Neural cell (in vitro differentiated cells): ENCODE results near the gene ACO2. TPM values are rescaled to one million over a fixed set of nuclear protein-coding genes. Genes with fewer than 3 reads are reported as not detected.

ENCODE experiments used
- H2AFZ ChIP-seq: fragments of 200-600, 300-800 bp; sonication (generic), shearing (Covaris generic); 2 replicates; pipeline ENCODE4 v1.6.0; 2014; ENCODE audit warnings: low read depth, mild to moderate bottlenecking, antibody characterized with exemption, low read length, moderate library complexity
- H3F3A ChIP-seq: fragments of 200-600 bp; shearing (Covaris generic); 2 replicates; pipeline ENCODE4 v1.6.1; 2016; ENCODE audit warnings: mild to moderate bottlenecking, moderate library complexity, mixed read lengths, antibody characterized with exemption, low read length; ENCODE audit not compliant: insufficient read depth, poor library complexity, severe bottlenecking
- H3K27ac ChIP-seq: fragments of 200-600, 300-800 bp; sonication (generic), shearing (Covaris generic); 2 replicates; pipeline ENCODE4 v1.5.1; 2014; ENCODE audit warnings: mild to moderate bottlenecking, low read length, moderate library complexity
- H3K27me3 ChIP-seq: fragments of 300-800, 200-600 bp; sonication (generic), shearing (Covaris generic); 2 replicates; pipeline ENCODE4 v1.6.0; 2014; ENCODE audit warnings: mild to moderate bottlenecking, low read depth, low read length, moderate library complexity; ENCODE audit not compliant: insufficient read depth
- H3K36me3 ChIP-seq: fragments of 300-800, 200-600 bp; sonication (generic), shearing (Covaris generic); 2 replicates; pipeline ENCODE4 v1.5.1; 2014; ENCODE audit warnings: mild to moderate bottlenecking, antibody characterized with exemption, low read length, moderate library complexity; ENCODE audit not compliant: insufficient read depth
- H3K4me2 ChIP-seq: fragments of 300-800, 200-600 bp; sonication (generic), shearing (Covaris generic); 2 replicates; pipeline ENCODE4 v1.6.0; 2014; ENCODE audit warnings: mild to moderate bottlenecking, low read length
- H3K4me3 ChIP-seq: fragments of 300-800, 200-600 bp; sonication (generic), shearing (Covaris generic); 2 replicates; pipeline ENCODE4 v1.5.1; 2014; ENCODE audit warnings: mild to moderate bottlenecking, low read length, moderate library complexity
- H3K79me2 ChIP-seq: fragments of 200-600 bp; shearing (Covaris generic); replicated peaks from 2 replicates; pipeline ENCODE4 v1.6.0; 2014; ENCODE audit warnings: mild to moderate bottlenecking, low read length, moderate library complexity; ENCODE audit not compliant: insufficient read depth
- H3K9ac ChIP-seq: fragments of 300-800, 200-600 bp; sonication (generic), shearing (Covaris generic); 2 replicates; pipeline ENCODE4 v1.6.1; 2016; ENCODE audit warnings: mild to moderate bottlenecking, low read length, mixed read lengths
- H3K9me2 ChIP-seq: fragments of 200-600 bp; shearing (Covaris generic); 2 replicates; pipeline ENCODE4 v1.6.1; 2016; ENCODE audit warnings: mild to moderate bottlenecking, low read length, mixed read lengths; ENCODE audit not compliant: insufficient read depth
- H3K9me3 ChIP-seq: fragments of 200-600, 300-800 bp; sonication (generic), shearing (Covaris generic); 2 replicates; pipeline ENCODE4 v1.6.1; 2016; ENCODE audit warnings: mild to moderate bottlenecking, mixed run types, low read length, moderate library complexity, mixed read lengths
- H4K20me1 ChIP-seq: fragments of 200-600 bp; shearing (Covaris generic); 2 replicates; pipeline ENCODE4 v1.6.1; 2016; ENCODE audit warnings: mild to moderate bottlenecking, mixed run types; ENCODE audit not compliant: insufficient read depth
- CTCF ChIP-seq: fragments of 450-650 bp; IDR thresholded peaks from 2 replicates; pipeline ENCODE4 v1.5.1; 2014; ENCODE audit warnings: antibody characterized with exemption, mild to moderate bottlenecking, moderate library complexity; ENCODE audit not compliant: poor library complexity, severe bottlenecking
- EP300 ChIP-seq: fragments of 450-650 bp; conservative IDR thresholded peaks from 2 replicates; pipeline ENCODE4 v1.6.1; 2014; ENCODE audit warnings: antibody characterized with exemption, mild to moderate bottlenecking, moderate library complexity; ENCODE audit not compliant: poor library complexity, severe bottlenecking
- EZH2 ChIP-seq: fragments of 200-600, 300-800 bp; shearing (Covaris generic), sonication (generic); IDR thresholded peaks from 2 replicates; pipeline ENCODE4 v1.6.1; 2014; ENCODE audit warnings: antibody characterized with exemption, low read length, borderline replicate concordance, mild to moderate bottlenecking; ENCODE audit not compliant: insufficient read depth, poor library complexity, severe bottlenecking
- MXI1 ChIP-seq: fragments of 450-650 bp; conservative IDR thresholded peaks from 2 replicates; pipeline ENCODE4 v1.6.1; 2014; ENCODE audit warnings: antibody characterized with exemption, mild to moderate bottlenecking; ENCODE audit not compliant: poor library complexity, severe bottlenecking
- POLR2AphosphoS5 ChIP-seq: IDR thresholded peaks from 2 replicates; pipeline ENCODE4 v1.6.1; 2012
- RAD21 ChIP-seq: fragments of 450-650 bp; conservative IDR thresholded peaks from 2 replicates; pipeline ENCODE4 v1.6.1; 2014; ENCODE audit warnings: antibody characterized with exemption, mild to moderate bottlenecking, moderate library complexity
- REST ChIP-seq: IDR thresholded peaks from 2 replicates; pipeline ENCODE4 v1.6.1; 2012; ENCODE audit warnings: borderline replicate concordance
- SMC3 ChIP-seq: fragments of 450-650 bp; conservative IDR thresholded peaks from 2 replicates; pipeline ENCODE4 v1.6.1; 2014; ENCODE audit warnings: antibody characterized with exemption, mild to moderate bottlenecking, moderate library complexity; ENCODE audit not compliant: poor library complexity
- TAF1 ChIP-seq: IDR thresholded peaks from 2 replicates; pipeline ENCODE4 v1.6.1; 2012; ENCODE audit warnings: low read depth
- polyA plus RNA-seq: library from polyadenylated mRNA; depleted of rRNA; stranded (reverse); fragments of >200 nt; gene quantifications from 2 replicates; pipeline ENCODE4 v1.2.3, GENCODE V29; 2014

ACO2 gene
- polyA plus RNA-seq, 1 donor from 2014 or later, result 72.3 TPM

- no peak overlapping the region for H2AFZ ChIP-seq
- TF ChIP-seq TAF1 (no peak), REST (no peak), EP300 (no peak), RAD21 (no peak), SMC3 (peak; percentile 17), POLR2AphosphoS5 (no peak)
- no peaks in the 10 kb centered on the region for H3K27me3 ChIP-seq
- H3K4me2 ChIP-seq, result no peak overlapping the region
- H3K9me2 ChIP-seq, result no peaks in the 10 kb centered on the region
- H3K79me2 ChIP-seq, result no peaks in the 10 kb centered on the region
- no peaks in the 10 kb centered on the region for H3K9me3 ChIP-seq
- no peaks in the 10 kb centered on the region for H4K20me1 ChIP-seq
- no peak overlapping the region for H3K9ac ChIP-seq
- H3F3A ChIP-seq, result no peaks in the 10 kb centered on the region
- H3K4me3 ChIP-seq, result no peak overlapping the region
- no peaks in the 10 kb centered on the region for H3K36me3 ChIP-seq
- no peak overlapping the region for H3K27ac ChIP-seq
Observed at GRCh38 chr22:41518048-41518347, 49.1 kb downstream of the ACO2 start.

- H3K79me2 ChIP-seq, result no peaks in the 10 kb centered on the region
- H3K36me3 ChIP-seq, result no peaks in the 10 kb centered on the region
- H4K20me1 ChIP-seq, result no peaks in the 10 kb centered on the region
- H3K9me2 ChIP-seq, result no peaks in the 10 kb centered on the region
- H3K4me3 ChIP-seq, result no peak overlapping the region
- H3K9me3 ChIP-seq, result no peaks in the 10 kb centered on the region
- H3K27ac ChIP-seq, result no peak overlapping the region
- no peak overlapping the region for H3K9ac ChIP-seq
- H2AFZ ChIP-seq, result no peak overlapping the region
- no peaks in the 10 kb centered on the region for H3F3A ChIP-seq
- TF ChIP-seq POLR2AphosphoS5 (no peak), REST (no peak), EP300 (no peak), EZH2 (no peak), SMC3 (no peak), CTCF (no peak), TAF1 (no peak), MXI1 (no peak), RAD21 (no peak)
- H3K27me3 ChIP-seq, result no peaks in the 10 kb centered on the region
- no peak overlapping the region for H3K4me2 ChIP-seq
Observed at GRCh38 chr22:41521126-41521525, 52.2 kb downstream of the ACO2 start.
